SU-DHL-6 (cell line): ENCODE data around the gene KRTAP6-2.

ENCODE experiments used
- H2AFZ ChIP-seq: fragments of 200-600 bp; sonication (generic); 2 replicates; pipeline ENCODE4 v1.6.1; 2014; ENCODE audit warnings: low read depth, mild to moderate bottlenecking, moderate library complexity, mixed read lengths, antibody characterized with exemption, low read length; ENCODE audit not compliant: severe bottlenecking
- H3F3A ChIP-seq: fragments of 200-600 bp; shearing (Covaris generic); 2 replicates; pipeline ENCODE4 v1.6.0; 2016; ENCODE audit warnings: antibody characterized with exemption, mild to moderate bottlenecking; ENCODE audit not compliant: insufficient read depth
- H3K27ac ChIP-seq: fragments of 200-600 bp; sonication (generic); 2 replicates; pipeline ENCODE4 v1.5.1; 2016; ENCODE audit warnings: low read depth, mild to moderate bottlenecking, low read length, moderate library complexity, mixed read lengths
- H3K27me3 ChIP-seq: fragments of 200-600 bp; sonication (generic), shearing (Covaris generic); 2 replicates; pipeline ENCODE4 v1.6.0; 2014; ENCODE audit warnings: mild to moderate bottlenecking, low read length
- H3K36me3 ChIP-seq: fragments of 200-600 bp; sonication (generic); 2 replicates; pipeline ENCODE4 v1.6.1; 2014; ENCODE audit warnings: mild to moderate bottlenecking, low read length, mixed read lengths
- H3K4me2 ChIP-seq: fragments of 300-600, 200-600 bp; shearing (Covaris generic), sonication (generic); 2 replicates; pipeline ENCODE4 v1.6.0; 2014; ENCODE audit warnings: low read length, low read depth, mild to moderate bottlenecking; ENCODE audit not compliant: poor library complexity, severe bottlenecking
- H3K4me3 ChIP-seq: fragments of 200-600 bp; sonication (generic); 2 replicates; pipeline ENCODE4 v1.5.1; 2014; ENCODE audit warnings: antibody characterized with exemption, low read length, mild to moderate bottlenecking, mixed read lengths; ENCODE audit not compliant: insufficient read depth, poor library complexity, severe bottlenecking
- H3K79me2 ChIP-seq: fragments of 200-600 bp; sonication (generic); 2 replicates; pipeline ENCODE4 v1.6.1; 2014; ENCODE audit warnings: mild to moderate bottlenecking, low read length, moderate library complexity; ENCODE audit not compliant: insufficient read depth
- H3K9ac ChIP-seq: fragments of 200-600 bp; sonication (generic); 2 replicates; pipeline ENCODE4 v1.7.0; 2014; ENCODE audit warnings: mild to moderate bottlenecking, low read length
- H3K9me2 ChIP-seq: fragments of 200-600 bp; sonication (generic); replicated peaks from 2 replicates; pipeline ENCODE4 v1.6.1; 2014; ENCODE audit warnings: low read length; ENCODE audit not compliant: insufficient read depth
- H3K9me3 ChIP-seq: fragments of 200-600 bp; sonication (generic); 2 replicates; pipeline ENCODE4 v1.6.1; 2014; ENCODE audit warnings: low read length, mixed read lengths; ENCODE audit not compliant: insufficient read depth
- H4K20me1 ChIP-seq: fragments of 200-600 bp; sonication (generic); 2 replicates; pipeline ENCODE4 v1.6.1; 2014; ENCODE audit warnings: low read depth, mild to moderate bottlenecking, antibody characterized with exemption, low read length, moderate library complexity, mixed read lengths
- EZH2phosphoT487 ChIP-seq: fragments of 200-600 bp; sonication (generic), shearing (Covaris generic); conservative IDR thresholded peaks from 2 replicates; pipeline ENCODE4 v1.6.1; 2018; ENCODE audit warnings: mild to moderate bottlenecking, antibody characterized with exemption, low read length, moderate library complexity, mixed read lengths
- TF ChIP-seq, protein P1 (sequence below): fragments of 200-600 bp; sonication (generic); IDR thresholded peaks from one replicate; pipeline ENCODE4 v1.5.1; 2017; ENCODE audit warnings: antibody characterized with exemption, mild to moderate bottlenecking, low read length, moderate library complexity; ENCODE audit not compliant: insufficient read depth, poor library complexity, severe bottlenecking

KRTAP6-2 gene, protein sequence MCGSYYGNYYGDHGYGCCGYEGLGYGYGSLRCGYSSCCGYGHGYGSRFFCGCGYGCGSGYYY

DNA sequence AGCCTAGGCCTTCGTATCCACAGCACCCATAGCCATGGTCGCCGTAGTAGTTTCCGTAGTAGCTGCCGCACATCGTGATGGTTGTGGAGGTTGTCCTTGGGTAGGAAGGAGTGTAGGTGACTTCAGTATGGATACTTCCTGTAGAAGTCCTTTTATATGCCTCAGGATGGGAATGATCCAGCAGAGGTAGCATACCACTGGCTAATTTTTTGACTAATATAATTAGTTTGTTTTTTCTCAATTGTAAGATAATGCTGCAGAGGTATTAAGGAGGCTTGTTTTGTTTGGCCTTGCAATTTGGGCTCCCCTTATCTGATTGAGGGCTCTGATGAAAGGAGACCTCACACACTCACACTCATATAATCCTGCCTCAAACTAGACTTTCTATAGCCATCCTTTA is at the start of gene KRTAP6-2:
Gene KRTAP6-2, minus strand, starts transcription at position 101 of the 400 bp plus-strand sequence. Its CDS starts 28 bp downstream, at position 73.
- Histone ChIP-seq H3K79me2 (no peaks in the 10 kb centered on the region), H3K9ac (no peak within 1 kb of the TSS), H3K27me3 (no peaks in the 10 kb centered on the region), H4K20me1 (no peaks in the 10 kb centered on the region), H2AFZ (no peak within 1 kb of the TSS), H3K36me3 (no peaks in the 10 kb centered on the region), H3K4me3 (no peak within 1 kb of the TSS), H3K27ac (no peak within 1 kb of the TSS), H3K9me2 (no peaks in the 10 kb centered on the region), H3K9me3 (no peaks in the 10 kb centered on the region), H3F3A (no peaks in the 10 kb centered on the region), H3K4me2 (no peak within 1 kb of the TSS)
- no peak for TF ChIP-seq EZH2phosphoT487
- TF ChIP-seq, protein P1, sequence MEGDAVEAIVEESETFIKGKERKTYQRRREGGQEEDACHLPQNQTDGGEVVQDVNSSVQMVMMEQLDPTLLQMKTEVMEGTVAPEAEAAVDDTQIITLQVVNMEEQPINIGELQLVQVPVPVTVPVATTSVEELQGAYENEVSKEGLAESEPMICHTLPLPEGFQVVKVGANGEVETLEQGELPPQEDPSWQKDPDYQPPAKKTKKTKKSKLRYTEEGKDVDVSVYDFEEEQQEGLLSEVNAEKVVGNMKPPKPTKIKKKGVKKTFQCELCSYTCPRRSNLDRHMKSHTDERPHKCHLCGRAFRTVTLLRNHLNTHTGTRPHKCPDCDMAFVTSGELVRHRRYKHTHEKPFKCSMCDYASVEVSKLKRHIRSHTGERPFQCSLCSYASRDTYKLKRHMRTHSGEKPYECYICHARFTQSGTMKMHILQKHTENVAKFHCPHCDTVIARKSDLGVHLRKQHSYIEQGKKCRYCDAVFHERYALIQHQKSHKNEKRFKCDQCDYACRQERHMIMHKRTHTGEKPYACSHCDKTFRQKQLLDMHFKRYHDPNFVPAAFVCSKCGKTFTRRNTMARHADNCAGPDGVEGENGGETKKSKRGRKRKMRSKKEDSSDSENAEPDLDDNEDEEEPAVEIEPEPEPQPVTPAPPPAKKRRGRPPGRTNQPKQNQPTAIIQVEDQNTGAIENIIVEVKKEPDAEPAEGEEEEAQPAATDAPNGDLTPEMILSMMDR = no peak

DNA sequence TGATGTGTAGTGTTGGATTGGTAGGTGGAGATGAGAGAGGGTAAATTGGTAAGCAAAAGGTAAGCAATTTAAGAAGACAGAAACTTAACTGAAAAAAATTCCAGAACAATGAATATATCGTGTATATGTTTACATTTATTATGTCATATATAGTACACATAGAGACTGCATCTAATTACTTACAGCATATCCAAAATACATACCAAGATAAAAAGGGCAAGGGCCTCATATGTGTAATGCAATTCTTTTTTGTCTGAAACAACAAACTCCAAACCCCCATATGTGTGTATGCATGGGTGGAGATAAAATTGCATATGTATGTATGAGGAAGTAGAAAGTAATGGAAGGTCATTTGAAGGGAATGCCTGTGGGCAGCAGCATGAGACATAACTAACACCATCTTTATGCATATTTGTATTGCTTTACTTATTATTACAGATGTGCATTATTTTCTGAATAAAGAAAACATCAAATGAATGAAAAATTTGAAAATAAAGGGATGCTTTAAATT is 48.3 kb upstream of the KRTAP6-2 start:
- Histone ChIP-seq H2AFZ (no peak overlapping the region), H4K20me1 (no peaks in the 10 kb centered on the region), H3F3A (no peaks in the 10 kb centered on the region), H3K9me3 (no peaks in the 10 kb centered on the region), H3K9me2 (no peaks in the 10 kb centered on the region), H3K9ac (no peak overlapping the region), H3K27ac (no peak overlapping the region), H3K36me3 (no peaks in the 10 kb centered on the region), H3K79me2 (no peaks in the 10 kb centered on the region), H3K4me2 (no peak overlapping the region), H3K4me3 (no peak overlapping the region), H3K27me3 (no peaks in the 10 kb centered on the region)
- TF ChIP-seq, protein P1 = no peak

DNA sequence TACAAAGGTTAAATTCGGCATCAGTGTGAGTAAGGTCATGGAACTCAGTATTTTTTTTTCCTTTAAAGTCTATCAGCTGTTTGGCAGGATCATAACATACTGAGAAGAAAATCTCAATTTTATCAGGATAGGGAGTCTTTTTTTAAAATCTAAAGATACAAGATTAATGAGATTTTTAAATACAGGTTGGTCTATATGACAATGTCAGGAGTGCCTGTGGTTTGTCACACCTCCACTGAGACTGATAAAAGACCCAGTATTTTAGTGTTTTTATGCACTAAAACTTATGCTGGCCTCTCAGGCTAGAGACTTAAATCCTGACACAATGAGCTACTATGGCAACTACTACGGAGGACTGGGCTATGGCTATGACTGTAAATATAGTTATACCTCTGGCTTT is 43.9 kb upstream of the KRTAP6-2 start, which contains the start of gene KRTAP20-3:
Gene KRTAP20-3, plus strand, starts transcription at position 301 of the 400 bp plus-strand sequence.
- no peaks in the 10 kb centered on the region for H3K27me3 ChIP-seq
- no peak within 1 kb of the TSS for H3K4me3 ChIP-seq
- no peaks in the 10 kb centered on the region for H3K9me2 ChIP-seq
- H3K4me2 ChIP-seq = no peak within 1 kb of the TSS
- no peaks in the 10 kb centered on the region for H3K9me3 ChIP-seq
- H2AFZ ChIP-seq = no peak within 1 kb of the TSS
- TF ChIP-seq, protein P1 = no peak
- no peak for TF ChIP-seq EZH2phosphoT487
- H3K27ac ChIP-seq = no peak within 1 kb of the TSS
- H3K9ac ChIP-seq = no peak within 1 kb of the TSS
- no peaks in the 10 kb centered on the region for H3F3A ChIP-seq
- H3K79me2 ChIP-seq = no peaks in the 10 kb centered on the region
- no peaks in the 10 kb centered on the region for H4K20me1 ChIP-seq
- H3K36me3 ChIP-seq = no peaks in the 10 kb centered on the region
